GM23338 (cell line): ENCODE data around the gene GPHN. TPM values are rescaled to one million over a fixed set of nuclear protein-coding genes. Genes with fewer than 3 reads are reported as not detected.

Source experiments
- ATAC-seq: fragments of 200-7000 bp; cut with Tn5 transposase; 3 replicates; pipeline ENCODE4 v1.9.1; 2020
- DNase-seq: peaks from one replicate; pipeline ENCODE4 v3.0.0-alpha.2; 2015; ENCODE audit warnings: low spot score
- H2AFZ ChIP-seq: fragments of 200-600 bp; sonication (generic); 2 replicates; pipeline ENCODE4 v1.8.0; 2016; ENCODE audit warnings: antibody characterized with exemption, mild to moderate bottlenecking, moderate library complexity
- H3F3A ChIP-seq: fragments of 200-600 bp; sonication (generic); replicated peaks from 2 replicates; pipeline ENCODE4 v1.8.0; 2017; ENCODE audit warnings: antibody characterized with exemption, mixed run types, low read depth
- H3K27ac ChIP-seq: fragments of 200-600 bp; sonication (generic); 2 replicates; pipeline ENCODE4 v1.6.1; 2016; ENCODE audit warnings: low read depth
- H3K27me3 ChIP-seq: fragments of 200-600 bp; sonication (generic); 2 replicates; pipeline ENCODE4 v1.8.0; 2016; ENCODE audit warnings: mild to moderate bottlenecking, mixed run types, moderate library complexity; ENCODE audit not compliant: insufficient read depth
- H3K36me3 ChIP-seq: fragments of 200-600 bp; sonication (generic); 2 replicates; pipeline ENCODE4 v1.8.0; 2016; ENCODE audit warnings: mild to moderate bottlenecking; ENCODE audit not compliant: insufficient read depth
- H3K4me1 ChIP-seq: fragments of 200-600 bp; sonication (generic); 2 replicates; pipeline ENCODE4 v1.8.0; 2016; ENCODE audit warnings: mild to moderate bottlenecking, moderate library complexity; ENCODE audit not compliant: insufficient read depth
- H3K4me2 ChIP-seq: fragments of 200-600 bp; sonication (generic); 2 replicates; pipeline ENCODE4 v1.7.1; 2017; ENCODE audit warnings: mixed run types
- H3K4me3 ChIP-seq: fragments of 200-600 bp; sonication (generic); 2 replicates; pipeline ENCODE4 v1.6.1; 2016; ENCODE audit warnings: mixed run types
- H3K79me2 ChIP-seq: fragments of 200-600 bp; sonication (generic); replicated peaks from 2 replicates; pipeline ENCODE4 v1.8.0; 2017; ENCODE audit warnings: mild to moderate bottlenecking; ENCODE audit not compliant: insufficient read depth
- H3K9me2 ChIP-seq: fragments of 200-600 bp; sonication (generic); 2 replicates; pipeline ENCODE4 v1.8.0; 2017; ENCODE audit not compliant: insufficient read depth
- H4K20me1 ChIP-seq: fragments of 200-600 bp; sonication (generic); replicated peaks from 2 replicates; pipeline ENCODE4 v1.8.0; 2017; ENCODE audit warnings: mild to moderate bottlenecking; ENCODE audit not compliant: insufficient read depth
- H3K27ac Mint-ChIP-seq: 2 replicates; pipeline ENCODE4 v1.8.0; 2020; ENCODE audit warnings: inconsistent platforms, mild to moderate bottlenecking, moderate library complexity, mixed read lengths
- H3K27me3 Mint-ChIP-seq: 3 replicates; pipeline ENCODE4 v1.8.0; 2022; ENCODE audit warnings: low read depth, mild to moderate bottlenecking, moderate library complexity, mixed read lengths, inconsistent platforms; ENCODE audit not compliant: insufficient read depth, poor library complexity
- H3K36me3 Mint-ChIP-seq: 3 replicates; pipeline ENCODE4 v1.8.0; 2021; ENCODE audit warnings: low read depth, mild to moderate bottlenecking, inconsistent platforms, moderate library complexity, mixed read lengths
- H3K4me1 Mint-ChIP-seq: 3 replicates; pipeline ENCODE4 v1.8.0; 2020; ENCODE audit warnings: mild to moderate bottlenecking, inconsistent platforms, mixed read lengths
- H3K4me3 Mint-ChIP-seq: 3 replicates; pipeline ENCODE4 v1.8.0; 2021; ENCODE audit warnings: moderate library complexity, mild to moderate bottlenecking, inconsistent platforms, mixed read lengths
- H3K9me3 Mint-ChIP-seq: 3 replicates; pipeline ENCODE4 v1.8.0; 2020; ENCODE audit warnings: moderate library complexity, mild to moderate bottlenecking, inconsistent platforms, mixed read lengths
- CREB1 ChIP-seq: fragments of 250-450 bp; sonication (Bioruptor Pico); IDR thresholded peaks from 2 replicates; pipeline ENCODE4 v1.5.0; 2020; ENCODE audit warnings: low read depth, mild to moderate bottlenecking, moderate library complexity
- CTCF ChIP-seq, 2 experiments: fragments of 200-600 bp in 1 of 2; sonication (generic) in 1 of 2; conservative IDR thresholded peaks; 2 replicates each; pipeline versions ENCODE4 v1.5.1 to v1.6.1; 2016 to 2017; ENCODE audit warnings: antibody characterized with exemption in 2 of 2, low read depth in 2 of 2, mild to moderate bottlenecking in 2 of 2, moderate library complexity in 1 of 2
- ETS1 ChIP-seq: IDR thresholded peaks from 2 replicates; pipeline ENCODE4 v1.6.1; 2016; ENCODE audit warnings: antibody characterized with exemption
- EZH2 ChIP-seq: fragments of 200-600 bp; sonication (generic); IDR thresholded peaks from one replicate; pipeline ENCODE4 v1.8.0; 2017; ENCODE audit warnings: antibody characterized with exemption, mild to moderate bottlenecking, low read depth; ENCODE audit not compliant: unreplicated experiment
- EZH2phosphoT487 ChIP-seq: fragments of 200-600 bp; sonication (generic); IDR thresholded peaks from one replicate; pipeline ENCODE4 v1.8.1; 2018; ENCODE audit warnings: antibody characterized with exemption; ENCODE audit not compliant: unreplicated experiment
- JUNB ChIP-seq: IDR thresholded peaks from one replicate; pipeline ENCODE4 v1.6.1; 2016; ENCODE audit warnings: antibody characterized with exemption; ENCODE audit not compliant: unreplicated experiment
- NANOG ChIP-seq: IDR thresholded peaks from 2 replicates; pipeline ENCODE4 v1.6.1; 2016; ENCODE audit warnings: antibody characterized with exemption, borderline replicate concordance
- POLR2AphosphoS5 ChIP-seq: IDR thresholded peaks from 2 replicates; pipeline ENCODE4 v1.6.1; 2016; ENCODE audit warnings: antibody characterized with exemption, low read depth
- REST ChIP-seq: IDR thresholded peaks from one replicate; pipeline ENCODE4 v1.6.1; 2018; ENCODE audit warnings: antibody characterized with exemption; ENCODE audit not compliant: unreplicated experiment
- STAT1 ChIP-seq: IDR thresholded peaks from one replicate; pipeline ENCODE4 v1.6.1; 2016; ENCODE audit warnings: antibody characterized with exemption; ENCODE audit not compliant: unreplicated experiment
- ZNF114 ChIP-seq: fragments of 250-450 bp; sonication (Bioruptor Pico); IDR thresholded peaks from 2 replicates; pipeline ENCODE4 v1.5.0; 2020; ENCODE audit warnings: mild to moderate bottlenecking, moderate library complexity
- polyA plus RNA-seq: library from polyadenylated mRNA; unstranded; fragments of >200 nt; fragmentation: Nextera tagmentation; extraction: Ambion mirVana; gene quantifications from 2 replicates; pipeline ENCODE4 v1.2.1, GENCODE V29; 2016
- total RNA-seq: library from RNA; depleted of rRNA; stranded (reverse); fragments of >200 nt; shearing (Covaris generic); gene quantifications from 2 replicates; pipeline ENCODE4 v1.2.3, GENCODE V29; 2014

Gene GPHN
- total and polyA plus RNA-seq, 2 experiments from 2014 or later: 17.6 to 20.6 TPM

- H3K4me2 ChIP-seq: peak overlapping the region; percentile 93
- H4K20me1 ChIP-seq: peaks cover 18% of the 10 kb centered on the region; the same call in 1 of the 2 replicates
- no peak for TF ChIP-seq NANOG
- no peak for TF ChIP-seq ZNF114
- no peak for TF ChIP-seq JUNB
- H3K79me2 ChIP-seq: peaks cover 47% of the 10 kb centered on the region
- H2AFZ ChIP-seq: peak overlapping the region; percentile 94
- Mint-ChIP-seq H3K36me3 (no peaks in the 10 kb centered on the region; the same call in 2 of the 3 replicates), H3K4me1 (peaks cover 9% of the 10 kb centered on the region), H3K27ac (no peak overlapping the region), H3K27me3 (peaks cover 26% of the 10 kb centered on the region), H3K9me3 (no peaks in the 10 kb centered on the region), H3K4me3 (peak overlapping the region; percentile 85)
- H3K27me3 ChIP-seq: peaks cover 19% of the 10 kb centered on the region
- no peak overlapping the region for H3K27ac ChIP-seq
- H3K36me3 ChIP-seq: no peaks in the 10 kb centered on the region
- no peaks in the 10 kb centered on the region for H3K9me2 ChIP-seq
- peak overlapping the region; percentile 91 for H3K4me3 ChIP-seq
- no peak for ATAC-seq
- H3K4me1 ChIP-seq: peaks cover 12% of the 10 kb centered on the region
- H3F3A ChIP-seq: peaks cover 5% of the 10 kb centered on the region
- DNase-seq: no peak
Measured at GRCh38 chr14:66508547-66508845, 549 bp downstream of the GPHN start.

- Histone ChIP-seq H3K9me2 (no peaks in the 10 kb centered on the region), H3K79me2 (peaks cover 52% of the 10 kb centered on the region), H3F3A (peaks cover 5% of the 10 kb centered on the region), H3K4me2 (peak overlapping the region; percentile 93), H3K4me1 (peaks cover 12% of the 10 kb centered on the region), H4K20me1 (peaks cover 18% of the 10 kb centered on the region; the same call in 1 of the 2 replicates), H3K4me3 (peak overlapping the region; percentile 91), H3K27me3 (peaks cover 19% of the 10 kb centered on the region), H2AFZ (peak overlapping the region; percentile 94), H3K27ac (no peak overlapping the region), H3K36me3 (no peaks in the 10 kb centered on the region)
- ATAC-seq: peak; percentile 39
- Mint-ChIP-seq H3K27me3 (peaks cover 26% of the 10 kb centered on the region), H3K9me3 (no peaks in the 10 kb centered on the region), H3K4me3 (peak overlapping the region; percentile 85), H3K36me3 (no peaks in the 10 kb centered on the region; the same call in 2 of the 3 replicates), H3K27ac (no peak overlapping the region), H3K4me1 (peaks cover 9% of the 10 kb centered on the region)
- DNase-seq: peak; percentile 55
- TF ChIP-seq NANOG: no peak
- no peak for TF ChIP-seq POLR2AphosphoS5
- no peak for TF ChIP-seq ETS1
- TF ChIP-seq EZH2: no peak
- TF ChIP-seq CREB1 (CRISPR knock-in tag): no peak
- TF ChIP-seq REST: no peak
- TF ChIP-seq JUNB: no peak
- no peak for TF ChIP-seq EZH2phosphoT487
- TF ChIP-seq STAT1: no peak
- TF ChIP-seq ZNF114: no peak
- no peak for TF ChIP-seq CTCF (conservative IDR thresholded peaks at IDR 0.05; ENCODE audit: low read depth in 2 of 2)
Measured at GRCh38 chr14:66508846-66509621, 1.1 kb downstream of the GPHN start.
